ENCODE measurements around the gene SLC27A1.
"Not testable (repeated sequence)": the region's sequence is repeated elsewhere in the genome, so short reads cannot be mapped to it uniquely, and the experiment has no call there.

Gene SLC27A1

DNA sequence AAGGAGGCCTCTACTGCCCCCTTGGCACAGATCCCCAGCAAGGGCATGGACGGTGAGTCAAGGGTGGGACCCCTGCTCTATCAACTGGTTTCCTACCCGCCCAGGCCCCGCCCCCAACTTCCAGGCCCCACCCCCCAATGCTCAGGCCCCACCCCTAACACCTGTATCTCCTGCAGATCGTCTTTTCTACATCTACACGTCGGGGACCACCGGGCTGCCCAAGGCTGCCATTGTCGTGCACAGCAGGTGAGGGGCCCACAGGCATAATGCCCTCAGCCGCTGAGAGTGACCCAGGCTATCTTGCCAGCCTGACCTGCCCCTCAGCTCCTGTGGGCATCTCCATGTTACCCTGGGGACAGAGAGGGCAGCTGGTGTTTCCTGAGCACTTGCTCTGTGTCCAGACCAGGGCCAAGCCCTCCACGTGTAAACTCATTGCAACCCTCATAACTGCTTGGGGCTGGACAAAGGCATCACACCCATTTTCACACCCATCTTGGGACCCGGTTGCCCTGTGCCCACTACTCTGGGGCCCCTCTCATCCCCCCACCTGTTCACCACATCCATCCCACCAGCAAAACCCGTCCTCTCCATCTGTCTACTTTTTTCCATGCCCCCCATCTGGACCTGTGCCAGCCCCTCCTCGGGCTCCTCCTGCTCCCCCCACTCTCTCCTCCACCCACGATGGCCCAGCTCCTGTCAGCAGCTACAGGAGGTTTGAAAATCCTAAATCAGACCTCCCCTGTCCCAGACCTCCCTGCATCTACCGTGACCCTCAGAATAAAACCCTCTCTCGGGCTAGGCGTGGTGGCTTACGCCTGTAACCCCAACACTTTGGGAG lies 17.2 kb downstream of the SLC27A1 start:
- DNase-seq: no peak

GRCh38 chr19:17488593-17489391 lies 18.5 kb downstream of the SLC27A1 start:
- DNase-seq: no peak

DNA sequence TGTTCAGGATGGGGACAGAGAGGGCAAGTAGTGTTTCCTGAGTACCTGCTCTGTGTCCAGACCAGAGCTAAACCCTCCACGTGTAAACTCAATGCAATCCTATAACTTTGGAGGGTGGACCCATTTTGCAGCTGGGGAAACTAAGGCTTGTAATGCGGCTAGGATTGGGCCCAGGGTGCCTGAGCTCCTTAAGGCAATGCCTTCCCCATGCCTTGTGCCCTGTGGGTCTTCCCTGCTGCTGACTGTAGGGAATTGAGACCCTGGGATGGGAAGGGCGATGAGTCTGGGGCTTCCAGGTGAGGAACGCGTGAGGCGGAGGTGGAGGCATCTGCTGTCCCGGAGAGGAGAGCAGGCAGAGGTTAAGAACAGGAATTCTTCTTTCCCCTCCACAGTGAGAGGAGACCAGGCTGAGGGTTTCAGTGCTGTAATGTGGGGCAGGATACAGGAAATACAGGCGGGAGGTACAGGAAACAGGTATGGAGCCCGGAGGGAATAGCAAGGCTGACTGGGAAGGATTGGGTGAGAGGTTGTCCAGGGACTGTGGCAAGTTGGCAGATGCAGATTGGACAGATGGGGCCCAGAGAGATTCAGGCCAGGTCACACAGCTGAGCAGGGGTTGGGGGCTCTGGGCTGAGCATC lies 19.2 kb downstream of the SLC27A1 start:
- no peak for DNase-seq

DNA sequence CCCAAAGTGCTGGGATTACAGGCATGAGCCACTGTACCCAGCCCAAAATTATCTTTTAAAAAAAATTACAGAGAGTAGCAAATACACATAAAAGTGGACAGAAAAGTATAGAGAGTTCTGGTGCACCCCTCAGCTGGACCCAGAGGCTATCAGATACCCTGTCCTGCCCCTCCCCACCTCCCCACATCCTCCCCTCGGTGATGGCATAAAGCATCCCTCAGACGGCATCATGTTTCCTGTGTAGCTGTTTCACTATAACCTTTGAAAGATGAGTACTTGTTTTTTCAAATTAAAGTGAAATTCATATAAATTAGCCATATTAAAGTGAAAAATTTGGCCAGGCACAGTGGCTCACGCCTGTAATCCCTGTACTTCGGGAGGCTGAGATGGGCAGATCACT lies 20.1 kb downstream of the SLC27A1 start:
- no peak for DNase-seq

DNA sequence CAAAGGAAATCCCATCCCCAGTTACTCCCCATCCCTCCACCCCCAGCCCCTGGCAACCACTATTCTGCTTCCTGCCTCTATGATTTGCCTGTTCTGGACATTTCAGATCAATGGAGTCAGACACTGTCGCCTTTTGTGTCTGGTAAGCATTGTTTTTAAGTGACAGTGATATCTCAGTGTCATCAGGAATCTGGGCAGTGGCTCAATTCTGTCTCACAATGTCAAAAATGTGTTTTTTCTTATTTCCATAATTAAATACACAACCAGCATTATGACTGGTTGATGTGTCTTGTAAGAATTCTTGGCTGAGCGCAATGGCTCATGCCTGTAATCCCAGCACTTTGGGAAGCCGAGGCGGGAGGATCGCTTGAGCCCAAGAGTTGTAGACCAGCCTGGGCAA lies 21.0 kb downstream of the SLC27A1 start:
- no peak for DNase-seq

GRCh38 chr19:17495639-17496296 lies 25.4 kb downstream of the SLC27A1 start:
- no peak for DNase-seq

DNA sequence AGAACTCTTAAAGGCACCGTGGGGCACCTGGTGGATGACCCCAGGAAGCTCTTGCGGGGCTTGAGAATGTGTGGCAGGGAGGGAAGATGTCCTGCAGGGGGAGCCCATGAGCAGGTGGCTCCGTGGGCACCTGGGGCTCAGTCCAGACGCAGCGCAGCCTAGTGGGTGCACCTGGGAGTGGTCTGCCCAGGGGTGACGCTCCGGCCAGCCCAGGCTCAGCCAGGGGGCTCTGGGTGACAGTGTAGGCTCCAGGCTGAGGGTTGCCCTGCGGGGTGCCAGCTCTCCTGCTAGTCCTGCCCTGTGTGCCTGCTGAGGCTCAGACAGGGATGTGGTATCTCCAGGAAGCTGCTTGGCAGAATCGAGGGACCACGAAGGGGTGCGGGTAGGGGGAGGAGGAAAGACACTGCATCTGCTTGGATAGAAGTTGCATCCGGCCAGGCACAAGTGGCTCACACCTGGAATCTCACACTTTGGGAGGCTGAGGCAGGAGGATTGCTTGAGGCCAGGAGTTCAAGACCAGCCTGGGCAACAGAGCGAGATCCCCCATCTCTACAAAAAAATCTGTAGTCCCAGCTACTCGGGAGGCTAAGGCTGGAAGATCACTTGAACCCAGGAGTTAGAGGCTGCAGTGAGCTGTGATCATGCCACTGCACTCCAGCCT lies 26.1 kb downstream of the SLC27A1 start:
- peak; percentile 35 for DNase-seq

GRCh38 chr19:17497149-17497798 lies 26.9 kb downstream of the SLC27A1 start:
- DNase-seq: no peak

DNA sequence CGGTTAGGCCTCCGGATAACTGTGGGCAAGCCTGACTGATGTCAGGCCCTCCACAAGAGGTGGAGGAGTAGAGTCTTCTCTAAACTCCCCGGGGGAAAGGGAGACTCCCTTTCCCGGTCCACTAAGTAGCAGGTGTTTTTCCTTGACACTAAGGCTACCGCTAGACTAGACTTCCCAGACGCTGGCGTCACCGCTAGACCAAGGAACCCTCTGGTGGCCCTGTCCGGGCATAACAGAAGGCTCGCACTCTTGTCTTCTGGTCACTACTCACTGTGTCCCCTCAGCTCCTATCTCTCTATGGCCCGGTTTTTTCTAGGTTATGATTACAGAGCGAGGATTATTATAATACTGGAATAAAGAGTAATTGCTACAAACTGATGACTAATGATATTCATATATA lies 28.7 kb downstream of the SLC27A1 start:
- DNase-seq: peak; percentile 66

GRCh38 chr19:17499648-17500446 lies 29.5 kb downstream of the SLC27A1 start:
- peak; percentile 29 for DNase-seq

DNA sequence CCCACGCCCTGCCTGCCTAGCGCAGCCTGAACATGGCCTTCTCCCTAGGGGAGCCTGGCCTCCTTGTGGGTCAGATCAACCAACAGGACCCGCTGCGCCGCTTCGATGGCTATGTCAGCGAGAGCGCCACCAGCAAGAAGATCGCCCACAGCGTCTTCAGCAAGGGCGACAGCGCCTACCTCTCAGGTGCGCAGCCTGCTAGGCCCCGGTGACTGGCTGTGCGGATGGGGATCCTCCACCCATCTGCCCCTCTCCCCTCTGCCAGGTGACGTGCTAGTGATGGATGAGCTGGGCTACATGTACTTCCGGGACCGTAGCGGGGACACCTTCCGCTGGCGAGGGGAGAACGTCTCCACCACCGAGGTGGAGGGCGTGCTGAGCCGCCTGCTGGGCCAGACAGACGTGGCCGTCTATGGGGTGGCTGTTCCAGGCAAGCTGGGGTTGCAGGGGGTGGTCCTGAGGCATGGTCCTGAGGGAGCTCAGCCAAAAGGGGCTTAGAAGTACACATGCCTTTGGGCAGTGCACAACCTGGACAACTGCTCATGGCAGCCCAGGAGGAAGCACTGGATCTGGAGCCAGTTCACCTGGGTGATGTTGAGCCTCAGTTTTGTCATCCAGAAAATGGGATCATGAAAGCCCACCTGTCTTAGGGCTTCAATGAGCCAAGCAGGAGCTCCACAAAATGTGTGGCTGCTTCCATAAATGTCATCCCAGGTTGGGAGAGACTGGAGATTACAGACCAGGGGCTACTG lies 30.3 kb downstream of the SLC27A1 start:
- DNase-seq: no peak

DNA sequence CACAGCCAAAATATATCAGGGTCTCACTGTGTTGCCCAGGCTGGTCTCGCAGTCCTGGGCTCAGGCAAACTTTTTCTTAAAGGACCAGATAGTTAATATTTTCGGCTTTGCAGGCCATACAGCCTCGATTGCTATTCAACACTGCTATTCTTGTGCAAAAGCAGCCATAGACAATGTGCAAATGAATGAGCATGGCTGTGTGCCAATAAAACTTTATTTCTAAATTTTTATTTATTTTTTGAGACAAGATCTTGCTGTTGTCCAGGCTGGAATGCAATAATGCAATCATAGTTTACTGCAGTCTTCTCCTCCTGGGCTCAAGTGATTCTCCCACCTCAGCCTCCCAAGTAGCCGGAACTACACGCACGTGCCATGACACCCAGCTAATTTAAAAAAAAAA lies 32.9 kb downstream of the SLC27A1 start:
- DNase-seq: no peak

GRCh38 chr19:17504030-17504429 lies 33.7 kb downstream of the SLC27A1 start:
- DNase-seq: no peak

DNA sequence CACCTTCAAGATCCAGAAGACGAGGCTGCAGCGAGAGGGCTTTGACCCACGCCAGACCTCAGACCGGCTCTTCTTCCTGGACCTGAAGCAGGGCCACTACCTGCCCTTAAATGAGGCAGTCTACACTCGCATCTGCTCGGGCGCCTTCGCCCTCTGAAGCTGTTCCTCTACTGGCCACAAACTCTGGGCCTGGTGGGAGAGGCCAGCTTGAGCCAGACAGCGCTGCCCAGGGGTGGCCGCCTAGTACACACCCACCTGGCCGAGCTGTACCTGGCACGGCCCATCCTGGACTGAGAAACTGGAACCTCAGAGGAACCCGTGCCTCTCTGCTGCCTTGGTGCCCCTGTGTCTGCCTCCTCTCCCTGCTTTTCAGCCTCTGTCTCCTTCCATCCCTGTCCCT lies 34.1 kb downstream of the SLC27A1 start:
- no peak for DNase-seq

DNA sequence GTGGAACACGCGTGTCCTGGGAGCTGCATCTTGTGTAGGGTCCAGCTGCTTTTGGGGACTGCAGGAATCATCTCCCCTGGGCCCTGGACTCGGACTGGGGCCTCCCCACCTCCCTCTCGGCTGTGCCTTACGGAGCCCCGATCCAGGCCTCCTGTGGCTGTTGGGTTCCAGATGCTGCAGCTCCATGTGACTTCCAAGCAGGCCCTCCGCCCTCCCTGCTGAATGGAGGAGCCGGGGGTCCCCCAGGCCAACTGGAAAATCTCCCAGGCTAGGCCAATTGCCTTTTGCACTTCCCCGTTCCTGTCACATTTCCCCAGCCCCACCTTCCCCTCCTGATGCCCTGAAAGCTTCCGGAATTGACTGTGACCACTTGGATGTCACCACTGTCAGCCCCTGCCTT lies 34.9 kb downstream of the SLC27A1 start:
- DNase-seq: no peak

DNA sequence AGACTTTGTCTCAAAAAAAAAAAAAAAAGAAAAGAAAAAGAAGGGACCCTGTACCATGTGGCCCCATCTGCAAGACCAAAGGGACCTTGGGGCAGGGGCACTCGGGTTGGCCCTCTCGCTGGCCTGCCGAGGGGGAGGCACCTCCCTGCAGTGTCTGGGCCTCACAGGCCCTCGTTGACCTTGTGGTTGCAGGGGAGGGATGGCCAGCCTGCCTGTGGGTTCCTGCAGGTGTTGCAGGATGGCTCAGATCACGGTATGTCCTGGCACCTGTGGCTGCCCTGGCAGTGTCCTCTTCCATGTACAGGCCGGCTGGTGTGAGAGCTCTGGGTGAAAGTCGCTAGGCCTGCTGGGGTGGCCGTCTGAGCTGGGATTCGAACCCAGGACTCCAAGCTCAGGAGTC lies 36.4 kb downstream of the SLC27A1 start:
- DNase-seq: no peak

DNA sequence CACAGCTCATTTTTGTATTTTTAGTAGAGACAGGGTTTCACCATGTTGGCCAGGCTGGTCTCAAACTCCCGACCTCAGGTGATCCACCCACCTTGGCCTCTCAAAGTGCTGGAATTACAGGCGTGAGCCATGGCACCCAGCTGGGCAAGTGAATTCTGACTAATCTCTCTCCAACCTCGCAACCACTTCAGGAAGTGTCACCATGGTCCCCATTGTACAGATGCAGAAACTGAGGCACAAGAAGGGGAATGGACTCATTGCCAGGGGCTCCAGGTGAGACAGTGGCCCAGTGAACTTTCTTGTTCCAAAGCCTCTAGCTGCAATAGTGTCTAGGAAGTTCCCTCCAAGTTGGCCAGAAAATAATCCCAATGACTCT lies 38.2 kb downstream of the SLC27A1 start:
- not testable (repeated sequence) for DNase-seq

DNA sequence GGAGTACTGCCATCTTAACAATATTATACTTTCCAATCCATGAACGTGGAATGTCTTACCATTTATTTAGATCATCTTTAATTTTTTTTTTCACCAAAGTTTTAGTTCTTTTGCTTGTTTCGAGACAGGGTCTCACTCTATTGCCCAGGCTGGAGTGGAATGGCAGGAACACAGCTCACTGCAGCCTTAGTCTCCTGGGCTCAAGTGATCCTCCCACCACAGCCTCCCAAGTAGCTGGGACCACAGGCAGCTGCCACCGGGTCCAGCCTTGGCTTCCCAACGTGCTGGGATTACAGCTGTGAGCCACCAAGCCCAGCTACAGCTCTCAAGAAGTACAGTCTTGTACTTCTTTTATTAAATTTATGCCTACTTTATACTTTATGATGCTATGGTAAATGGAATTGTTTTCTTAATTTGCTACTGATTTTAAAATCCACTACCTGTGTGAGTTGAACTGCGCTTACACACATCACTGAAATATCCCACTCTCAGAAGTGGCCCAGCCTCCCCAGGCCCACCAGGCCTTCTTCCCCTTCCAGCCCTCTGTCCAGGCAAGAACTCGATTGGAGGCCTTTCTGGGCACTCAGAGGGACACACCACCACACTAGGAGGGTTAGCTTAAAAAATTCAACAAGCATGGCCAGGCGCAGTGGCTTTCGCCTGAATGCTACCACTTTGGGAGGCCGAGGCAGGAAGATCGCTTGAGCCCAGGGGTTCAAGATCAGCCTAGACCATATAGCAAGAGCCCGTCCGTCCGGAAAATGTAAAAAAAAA lies 40.1 kb downstream of the SLC27A1 start:
- DNase-seq: no peak

DNA sequence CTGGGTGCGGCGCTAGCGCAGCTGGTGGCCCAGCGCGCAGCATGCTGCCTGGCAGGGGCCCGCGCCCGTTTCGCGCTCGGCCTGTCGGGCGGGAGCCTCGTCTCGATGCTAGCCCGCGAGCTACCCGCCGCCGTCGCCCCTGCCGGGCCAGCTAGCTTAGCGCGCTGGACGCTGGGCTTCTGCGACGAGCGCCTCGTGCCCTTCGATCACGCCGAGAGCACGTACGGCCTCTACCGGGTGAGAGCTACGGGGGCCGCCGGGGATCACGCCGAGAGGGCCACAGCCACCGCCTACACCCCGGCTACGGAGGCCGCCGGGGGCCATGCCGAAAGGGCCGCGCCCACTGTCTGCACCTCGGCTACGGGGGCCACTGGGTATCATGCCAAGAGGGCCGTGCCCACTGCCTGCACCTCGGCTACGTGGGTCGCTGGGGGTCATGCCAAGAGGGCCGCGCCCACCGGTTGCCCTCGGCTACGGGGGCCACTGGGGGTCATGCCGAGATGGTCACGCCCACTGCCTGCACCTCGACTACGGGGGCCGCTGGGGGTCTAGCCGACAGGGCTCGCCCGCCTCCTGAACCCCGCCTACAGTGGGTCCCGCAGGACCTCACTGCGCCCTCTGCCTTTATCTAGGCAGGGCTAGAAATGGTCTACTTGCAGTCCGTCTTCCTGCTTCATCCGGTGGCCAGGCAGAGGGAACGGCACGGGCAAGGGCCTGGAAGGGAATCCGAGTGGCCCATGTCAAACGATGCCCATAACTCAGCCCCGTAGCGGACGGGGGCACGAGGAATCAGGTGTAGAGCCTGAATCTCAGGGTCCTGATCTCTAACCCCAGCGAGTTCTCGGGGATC lies 41.6 kb downstream of the SLC27A1 start:
- DNase-seq: peak; percentile 45

Data from kidney glomerular epithelial cell (primary cell).